Adipocyte (in vitro differentiated cells): Measurements from ENCODE around the gene TGM5.
A peak's percentile ranks its signal among the peaks of the same experiment; 100 is the strongest.

ENCODE experiments used
- DNase-seq: peaks from one replicate; pipeline ENCODE4 v3.0.0-alpha.2; 2015; ENCODE audit warnings: low read depth
- H3K27me3 ChIP-seq: replicated peaks from 2 replicates; pipeline ENCODE4 v1.7.0; 2013; ENCODE audit warnings: mild to moderate bottlenecking, low read length, moderate library complexity; ENCODE audit not compliant: control insufficient read depth, insufficient read depth
- H3K36me3 ChIP-seq: 2 replicates; pipeline ENCODE4 v1.7.0; 2013; ENCODE audit warnings: low read length, mild to moderate bottlenecking, moderate library complexity; ENCODE audit not compliant: control insufficient read depth, insufficient read depth, severe bottlenecking
- H3K4me1 ChIP-seq: 2 replicates; pipeline ENCODE4 v1.7.0; 2013; ENCODE audit warnings: mild to moderate bottlenecking, low read length, moderate library complexity; ENCODE audit not compliant: control insufficient read depth, insufficient read depth
- H3K4me3 ChIP-seq: 2 replicates; pipeline ENCODE4 v1.7.0; 2013; ENCODE audit warnings: mild to moderate bottlenecking, low read length, moderate library complexity
- H3K9ac ChIP-seq: 2 replicates; pipeline ENCODE4 v1.7.0; 2013; ENCODE audit warnings: mild to moderate bottlenecking, low read length, moderate library complexity
- H3K9me3 ChIP-seq: 2 replicates; pipeline ENCODE4 v1.7.0; 2013; ENCODE audit warnings: mild to moderate bottlenecking, low read length, moderate library complexity; ENCODE audit not compliant: control insufficient read depth

Gene TGM5

GRCh38 chr15:43287254-43287653 is 20.5 kb upstream of the TGM5 start:
- Histone ChIP-seq H3K9me3 (no peaks in the 10 kb centered on the region), H3K4me1 (peaks cover under 1% of the 10 kb centered on the region), H3K4me3 (no peak overlapping the region), H3K9ac (no peak overlapping the region), H3K27me3 (peaks cover 34% of the 10 kb centered on the region), H3K36me3 (no peaks in the 10 kb centered on the region)
- no peak for DNase-seq

- Histone ChIP-seq H3K9me3 (no peaks in the 10 kb centered on the region), H3K4me3 (no peak overlapping the region), H3K9ac (no peak overlapping the region), H3K27me3 (peaks cover 42% of the 10 kb centered on the region), H3K4me1 (no peaks in the 10 kb centered on the region), H3K36me3 (no peaks in the 10 kb centered on the region)
- DNase-seq = no peak
Measured at GRCh38 chr15:43286074-43286473, 19.3 kb upstream of the TGM5 start.

GRCh38 chr15:43285609-43286037 is 18.9 kb upstream of the TGM5 start:
- peak; percentile 74 for DNase-seq
- H3K4me1 ChIP-seq = no peaks in the 10 kb centered on the region
- H3K36me3 ChIP-seq = no peaks in the 10 kb centered on the region
- H3K27me3 ChIP-seq = peaks cover 46% of the 10 kb centered on the region
- no peak overlapping the region for H3K9ac ChIP-seq
- H3K9me3 ChIP-seq = no peaks in the 10 kb centered on the region
- no peak overlapping the region for H3K4me3 ChIP-seq

GRCh38 chr15:43283526-43283925 is 16.8 kb upstream of the TGM5 start:
- no peaks in the 10 kb centered on the region for H3K4me1 ChIP-seq
- H3K27me3 ChIP-seq = peaks cover 57% of the 10 kb centered on the region
- H3K4me3 ChIP-seq = no peak overlapping the region
- H3K36me3 ChIP-seq = no peaks in the 10 kb centered on the region
- H3K9ac ChIP-seq = no peak overlapping the region
- DNase-seq = no peak
- no peaks in the 10 kb centered on the region for H3K9me3 ChIP-seq

GRCh38 chr15:43281926-43282602 is 15.3 kb upstream of the TGM5 start:
- Histone ChIP-seq H3K36me3 (no peaks in the 10 kb centered on the region), H3K4me3 (no peak overlapping the region), H3K9ac (no peak overlapping the region), H3K4me1 (no peaks in the 10 kb centered on the region), H3K9me3 (no peaks in the 10 kb centered on the region), H3K27me3 (peaks cover 55% of the 10 kb centered on the region)
- no peak for DNase-seq

GRCh38 chr15:43280996-43281395 is 14.3 kb upstream of the TGM5 start:
- Histone ChIP-seq H3K36me3 (no peaks in the 10 kb centered on the region), H3K4me3 (no peak overlapping the region), H3K4me1 (no peaks in the 10 kb centered on the region), H3K9ac (no peak overlapping the region), H3K27me3 (peaks cover 57% of the 10 kb centered on the region), H3K9me3 (no peaks in the 10 kb centered on the region)
- no peak for DNase-seq

GRCh38 chr15:43279496-43279895 is 12.8 kb upstream of the TGM5 start:
- no peaks in the 10 kb centered on the region for H3K36me3 ChIP-seq
- H3K4me1 ChIP-seq = no peaks in the 10 kb centered on the region
- H3K9me3 ChIP-seq = no peaks in the 10 kb centered on the region
- no peak overlapping the region for H3K9ac ChIP-seq
- no peak overlapping the region for H3K4me3 ChIP-seq
- no peak for DNase-seq
- H3K27me3 ChIP-seq = peaks cover 58% of the 10 kb centered on the region

- DNase-seq = no peak
- H3K9ac ChIP-seq = no peak overlapping the region
- no peak overlapping the region for H3K4me3 ChIP-seq
- peaks cover 3% of the 10 kb centered on the region for H3K4me1 ChIP-seq
- H3K9me3 ChIP-seq = no peaks in the 10 kb centered on the region
- H3K36me3 ChIP-seq = no peaks in the 10 kb centered on the region
- H3K27me3 ChIP-seq = peaks cover 58% of the 10 kb centered on the region
Measured at GRCh38 chr15:43278869-43279268, 12.1 kb upstream of the TGM5 start.

GRCh38 chr15:43277901-43278300 is 11.2 kb upstream of the TGM5 start:
- no peaks in the 10 kb centered on the region for H3K9me3 ChIP-seq
- peaks cover 3% of the 10 kb centered on the region for H3K4me1 ChIP-seq
- no peak overlapping the region for H3K4me3 ChIP-seq
- no peak for DNase-seq
- peaks cover 51% of the 10 kb centered on the region for H3K27me3 ChIP-seq
- no peak overlapping the region for H3K9ac ChIP-seq
- H3K36me3 ChIP-seq = no peaks in the 10 kb centered on the region

- Histone ChIP-seq H3K36me3 (no peaks in the 10 kb centered on the region), H3K27me3 (peaks cover 50% of the 10 kb centered on the region), H3K4me3 (no peak overlapping the region), H3K9me3 (no peaks in the 10 kb centered on the region), H3K9ac (no peak overlapping the region), H3K4me1 (peaks cover 3% of the 10 kb centered on the region)
- DNase-seq = no peak
Measured at GRCh38 chr15:43277231-43277823, 10.6 kb upstream of the TGM5 start.

GRCh38 chr15:43276563-43277200 is 10.0 kb upstream of the TGM5 start:
- Histone ChIP-seq H3K9ac (no peak overlapping the region), H3K36me3 (no peaks in the 10 kb centered on the region), H3K4me1 (peaks cover 3% of the 10 kb centered on the region), H3K4me3 (no peak overlapping the region), H3K9me3 (no peaks in the 10 kb centered on the region), H3K27me3 (peaks cover 43% of the 10 kb centered on the region)
- DNase-seq = no peak
